AG09309 (cell line): ENCODE data around the gene KCNG4.
"Not testable (repeated sequence)": the region's sequence is repeated elsewhere in the genome, so short reads cannot be mapped to it uniquely, and the experiment has no call there.

ENCODE experiments used
- DNase-seq: peaks from one replicate; pipeline ENCODE4 v3.0.0-alpha.2; 2010; ENCODE audit warnings: low read depth
- H3K4me3 ChIP-seq: 2 replicates; pipeline ENCODE4 v1.5.1; 2011; ENCODE audit warnings: mild to moderate bottlenecking, low read depth, low read length, moderate library complexity; ENCODE audit not compliant: control insufficient read depth
- TF ChIP-seq, protein P1 (sequence below): IDR thresholded peaks from 2 replicates; pipeline ENCODE4 v1.5.1; 2011; ENCODE audit warnings: mild to moderate bottlenecking, low read depth, low read length, inconsistent platforms; ENCODE audit not compliant: insufficient read depth, control insufficient read depth; ENCODE audit errors: missing control alignments

Gene KCNG4

GRCh38 chr16:84207879-84208278 lies 31.9 kb downstream of the KCNG4 start:
- DNase-seq, result no peak
- H3K4me3 ChIP-seq, result no peak overlapping the region
- TF ChIP-seq, protein P1, sequence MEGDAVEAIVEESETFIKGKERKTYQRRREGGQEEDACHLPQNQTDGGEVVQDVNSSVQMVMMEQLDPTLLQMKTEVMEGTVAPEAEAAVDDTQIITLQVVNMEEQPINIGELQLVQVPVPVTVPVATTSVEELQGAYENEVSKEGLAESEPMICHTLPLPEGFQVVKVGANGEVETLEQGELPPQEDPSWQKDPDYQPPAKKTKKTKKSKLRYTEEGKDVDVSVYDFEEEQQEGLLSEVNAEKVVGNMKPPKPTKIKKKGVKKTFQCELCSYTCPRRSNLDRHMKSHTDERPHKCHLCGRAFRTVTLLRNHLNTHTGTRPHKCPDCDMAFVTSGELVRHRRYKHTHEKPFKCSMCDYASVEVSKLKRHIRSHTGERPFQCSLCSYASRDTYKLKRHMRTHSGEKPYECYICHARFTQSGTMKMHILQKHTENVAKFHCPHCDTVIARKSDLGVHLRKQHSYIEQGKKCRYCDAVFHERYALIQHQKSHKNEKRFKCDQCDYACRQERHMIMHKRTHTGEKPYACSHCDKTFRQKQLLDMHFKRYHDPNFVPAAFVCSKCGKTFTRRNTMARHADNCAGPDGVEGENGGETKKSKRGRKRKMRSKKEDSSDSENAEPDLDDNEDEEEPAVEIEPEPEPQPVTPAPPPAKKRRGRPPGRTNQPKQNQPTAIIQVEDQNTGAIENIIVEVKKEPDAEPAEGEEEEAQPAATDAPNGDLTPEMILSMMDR, result no peak

GRCh38 chr16:84207251-84207650 lies 32.6 kb downstream of the KCNG4 start:
- TF ChIP-seq, protein P1, result no peak
- no peak for DNase-seq
- H3K4me3 ChIP-seq, result no peak overlapping the region

DNA sequence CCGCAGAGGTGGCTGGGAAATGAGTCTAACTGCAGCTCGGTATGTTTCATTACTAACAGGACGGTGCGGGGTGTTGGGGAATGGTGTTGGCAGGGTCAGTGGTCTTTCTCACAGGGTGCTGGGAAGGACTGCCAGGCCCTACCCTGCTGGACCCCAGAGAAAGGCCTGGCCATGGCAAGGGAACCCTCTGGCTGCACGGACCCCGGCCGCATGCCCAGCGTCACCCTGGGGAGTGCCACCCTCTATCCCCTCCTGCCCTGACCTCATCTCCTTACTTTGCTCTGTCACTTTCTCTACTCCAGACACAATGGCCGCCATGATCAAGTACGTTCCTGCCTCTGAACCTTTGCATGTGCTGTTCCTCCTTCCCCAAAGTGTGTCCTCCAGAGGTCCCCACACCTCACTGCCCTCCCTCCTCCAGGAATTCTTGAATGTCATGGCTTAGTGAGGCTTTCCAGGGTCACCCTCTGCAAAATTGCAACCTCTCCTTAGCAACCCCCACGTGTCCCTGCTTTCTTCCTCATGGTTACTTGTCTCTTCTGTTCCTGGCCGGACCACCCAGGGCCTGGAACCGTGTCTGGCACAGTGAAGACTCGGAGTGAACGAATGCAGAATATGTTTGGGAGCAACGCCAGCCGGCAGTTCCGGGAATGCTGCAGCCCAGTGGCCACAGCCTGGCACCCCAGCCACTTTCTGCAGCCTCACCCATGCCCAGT lies 33.7 kb downstream of the KCNG4 start:
- DNase-seq, result no peak
- no peak overlapping the region for H3K4me3 ChIP-seq
- TF ChIP-seq, protein P1, result no peak

- not testable (repeated sequence) for DNase-seq, H3K4me3 ChIP-seq
These were observed 34.7 kb downstream of the KCNG4 start for GRCh38 chr16:84205123-84205522.

DNA sequence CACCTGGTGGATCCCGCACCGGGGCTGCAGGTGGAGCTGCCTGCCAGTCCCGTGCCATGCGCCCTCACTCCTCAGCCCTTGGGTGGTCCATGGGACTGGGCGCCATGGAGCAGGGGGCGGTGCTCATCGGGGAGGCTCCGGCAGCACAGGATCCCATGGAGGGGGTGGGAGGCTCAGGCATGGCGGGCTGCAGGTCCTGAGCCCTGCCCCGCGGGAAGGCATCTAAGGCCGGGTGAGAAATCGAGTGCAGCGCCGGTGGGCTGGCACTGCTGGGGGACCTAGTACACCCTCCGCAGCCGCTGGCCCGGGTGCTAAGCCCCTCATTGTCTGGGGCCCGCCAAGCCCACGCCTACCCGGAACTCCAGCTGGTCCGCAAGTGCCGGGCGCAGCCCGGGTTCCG lies 35.3 kb downstream of the KCNG4 start:
- not testable (repeated sequence) for H3K4me3 ChIP-seq, DNase-seq

DNA sequence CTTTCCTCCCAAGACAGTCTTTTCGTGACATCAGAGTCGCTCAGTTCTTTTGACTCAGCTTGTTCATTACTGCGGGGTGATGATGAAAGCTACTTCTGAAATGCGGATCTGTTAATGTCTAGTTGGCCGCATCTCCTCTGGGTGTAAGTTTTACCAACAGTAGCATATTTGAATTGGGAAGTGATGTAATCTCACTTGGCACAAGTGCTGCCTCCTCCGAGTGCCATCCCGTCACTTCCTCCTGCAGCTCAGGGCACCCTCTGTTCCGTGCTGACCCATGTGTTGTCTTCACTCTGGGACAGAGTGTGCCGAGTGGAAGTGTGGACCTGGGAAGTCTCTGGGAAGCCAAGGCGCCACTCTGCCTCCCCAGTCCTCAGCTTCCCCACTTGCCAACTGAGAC lies 40.0 kb downstream of the KCNG4 start:
- DNase-seq, result no peak
- TF ChIP-seq, protein P1, result no peak
- no peak overlapping the region for H3K4me3 ChIP-seq

- no peak overlapping the region for H3K4me3 ChIP-seq
- TF ChIP-seq, protein P1, result no peak
- DNase-seq, result no peak
These were observed 40.7 kb downstream of the KCNG4 start for GRCh38 chr16:84199097-84199496.

GRCh38 chr16:84198401-84198800 lies 41.4 kb downstream of the KCNG4 start:
- no peak overlapping the region for H3K4me3 ChIP-seq
- peak; percentile 8 for DNase-seq
- TF ChIP-seq, protein P1, result no peak
